ENCODE data around the gene STK17B. TPM values are rescaled to one million over a fixed set of nuclear protein-coding genes. Genes with fewer than 3 reads are reported as not detected.
A peak's percentile ranks its signal among the peaks of the same experiment; 100 is the strongest.

STK17B gene
- total and polyA plus RNA-seq, 2 of the 13 experiments (the other 11 are each of a cell fraction or from before 2014, with no cell fraction given): 1.6 to 4.5 TPM

DNA sequence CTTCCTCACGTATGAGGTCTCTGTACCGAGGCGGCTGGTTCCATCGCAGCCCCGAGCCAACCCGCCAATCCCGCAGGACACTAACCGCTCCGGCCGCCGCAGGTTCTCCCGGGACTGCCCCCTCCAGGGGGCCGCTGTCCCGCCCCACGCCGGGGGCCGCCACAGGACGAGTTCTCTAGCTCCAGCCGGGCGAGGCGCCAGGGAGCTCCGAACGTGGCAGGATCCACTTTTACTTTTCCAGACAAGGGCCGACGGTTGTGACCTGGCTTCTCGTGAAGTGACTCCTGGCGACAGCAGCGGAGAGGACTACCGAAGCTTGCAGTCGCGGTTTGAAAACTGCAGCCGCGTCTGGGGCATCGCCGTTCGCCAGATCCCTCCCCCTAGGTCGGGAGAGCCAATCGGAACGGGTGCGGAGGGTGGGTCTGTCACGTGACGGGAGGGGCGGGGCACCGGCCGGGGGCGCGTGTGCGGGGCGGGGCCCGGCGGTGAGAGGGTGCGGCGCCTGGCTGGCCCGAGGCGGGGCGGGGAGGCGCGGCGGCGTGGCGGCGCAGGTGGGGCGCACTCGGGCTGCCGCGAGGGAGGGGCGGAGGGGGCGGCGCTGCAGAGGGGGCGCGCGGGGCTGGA, at the start of gene STK17B (continued):
- TF ChIP-seq MAFF (IDR thresholded peaks at IDR 0.05; ENCODE audit: low read depth, low read length) (no peak), ZNF572 (CRISPR knock-in tag; IDR thresholded peaks at IDR 0.05) (0 out of 2 replicates have a peak, but pooled peaks have one; percentile 67), MIXL1 (CRISPR knock-in tag; IDR thresholded peaks at IDR 0.05) (no peak), ZNF652 (CRISPR knock-in tag; IDR thresholded peaks at IDR 0.05; ENCODE audit: borderline replicate concordance, low read depth) (no peak), ZNF616 (CRISPR knock-in tag; IDR thresholded peaks at IDR 0.05; ENCODE audit: low read depth) (no peak), SIX4 (CRISPR knock-in tag; IDR thresholded peaks at IDR 0.05) (no peak), SP1 (IDR thresholded peaks at IDR 0.05) (no peak), SP1 (CRISPR knock-in tag; IDR thresholded peaks at IDR 0.05) (peak; percentile 64), ZNF10 (CRISPR knock-in tag; IDR thresholded peaks at IDR 0.05; ENCODE audit: borderline replicate concordance, low read depth) (no peak), TGIF2 (CRISPR knock-in tag; IDR thresholded peaks at IDR 0.05) (no peak; the same call in 1 of the 2 replicates), ZNF678 (CRISPR knock-in tag; IDR thresholded peaks at IDR 0.05) (0 out of 2 replicates have a peak, but pooled peaks have one; percentile 86), ZNF264 (CRISPR knock-in tag; IDR thresholded peaks at IDR 0.05) (no peak), ARHGAP35 (CRISPR knock-in tag; IDR thresholded peaks at IDR 0.05; ENCODE audit: borderline replicate concordance) (no peak), ZSCAN22 (CRISPR knock-in tag; IDR thresholded peaks at IDR 0.05) (no peak), TP53 (CRISPR knock-in tag; conservative IDR thresholded peaks at IDR 0.05) (no peak)
- TF ChIP-seq, protein P1, sequence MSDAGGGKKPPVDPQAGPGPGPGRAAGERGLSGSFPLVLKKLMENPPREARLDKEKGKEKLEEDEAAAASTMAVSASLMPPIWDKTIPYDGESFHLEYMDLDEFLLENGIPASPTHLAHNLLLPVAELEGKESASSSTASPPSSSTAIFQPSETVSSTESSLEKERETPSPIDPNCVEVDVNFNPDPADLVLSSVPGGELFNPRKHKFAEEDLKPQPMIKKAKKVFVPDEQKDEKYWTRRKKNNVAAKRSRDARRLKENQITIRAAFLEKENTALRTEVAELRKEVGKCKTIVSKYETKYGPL (CRISPR knock-in tag; IDR thresholded peaks at IDR 0.05): 0 out of 2 replicates have a peak, but pooled peaks have one; percentile 55
- TF ChIP-seq, protein P2, sequence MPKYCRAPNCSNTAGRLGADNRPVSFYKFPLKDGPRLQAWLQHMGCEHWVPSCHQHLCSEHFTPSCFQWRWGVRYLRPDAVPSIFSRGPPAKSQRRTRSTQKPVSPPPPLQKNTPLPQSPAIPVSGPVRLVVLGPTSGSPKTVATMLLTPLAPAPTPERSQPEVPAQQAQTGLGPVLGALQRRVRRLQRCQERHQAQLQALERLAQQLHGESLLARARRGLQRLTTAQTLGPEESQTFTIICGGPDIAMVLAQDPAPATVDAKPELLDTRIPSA (CRISPR knock-in tag; IDR thresholded peaks at IDR 0.05; ENCODE audit: borderline replicate concordance): 0 out of 2 replicates have a peak, but pooled peaks have one; percentile 48
- TF ChIP-seq, protein P3, sequence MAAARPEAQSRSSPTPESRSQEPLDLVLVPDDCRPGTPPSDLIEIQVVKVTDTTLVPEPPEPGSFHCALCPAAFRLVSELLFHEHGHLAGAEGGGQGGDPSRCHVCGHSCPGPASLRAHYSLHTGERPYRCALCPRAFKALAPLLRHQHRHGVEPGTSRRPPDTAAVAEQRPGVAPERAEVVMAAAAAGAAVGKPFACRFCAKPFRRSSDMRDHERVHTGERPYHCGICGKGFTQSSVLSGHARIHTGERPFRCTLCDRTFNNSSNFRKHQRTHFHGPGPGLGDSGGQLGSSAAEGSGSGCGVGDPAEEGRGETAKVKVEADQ (CRISPR knock-in tag; IDR thresholded peaks at IDR 0.05; ENCODE audit: borderline replicate concordance): no peak; the same call in 1 of the 2 replicates
- TF ChIP-seq, protein P4, sequence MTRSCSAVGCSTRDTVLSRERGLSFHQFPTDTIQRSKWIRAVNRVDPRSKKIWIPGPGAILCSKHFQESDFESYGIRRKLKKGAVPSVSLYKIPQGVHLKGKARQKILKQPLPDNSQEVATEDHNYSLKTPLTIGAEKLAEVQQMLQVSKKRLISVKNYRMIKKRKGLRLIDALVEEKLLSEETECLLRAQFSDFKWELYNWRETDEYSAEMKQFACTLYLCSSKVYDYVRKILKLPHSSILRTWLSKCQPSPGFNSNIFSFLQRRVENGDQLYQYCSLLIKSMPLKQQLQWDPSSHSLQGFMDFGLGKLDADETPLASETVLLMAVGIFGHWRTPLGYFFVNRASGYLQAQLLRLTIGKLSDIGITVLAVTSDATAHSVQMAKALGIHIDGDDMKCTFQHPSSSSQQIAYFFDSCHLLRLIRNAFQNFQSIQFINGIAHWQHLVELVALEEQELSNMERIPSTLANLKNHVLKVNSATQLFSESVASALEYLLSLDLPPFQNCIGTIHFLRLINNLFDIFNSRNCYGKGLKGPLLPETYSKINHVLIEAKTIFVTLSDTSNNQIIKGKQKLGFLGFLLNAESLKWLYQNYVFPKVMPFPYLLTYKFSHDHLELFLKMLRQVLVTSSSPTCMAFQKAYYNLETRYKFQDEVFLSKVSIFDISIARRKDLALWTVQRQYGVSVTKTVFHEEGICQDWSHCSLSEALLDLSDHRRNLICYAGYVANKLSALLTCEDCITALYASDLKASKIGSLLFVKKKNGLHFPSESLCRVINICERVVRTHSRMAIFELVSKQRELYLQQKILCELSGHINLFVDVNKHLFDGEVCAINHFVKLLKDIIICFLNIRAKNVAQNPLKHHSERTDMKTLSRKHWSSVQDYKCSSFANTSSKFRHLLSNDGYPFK (CRISPR knock-in tag; IDR thresholded peaks at IDR 0.05; ENCODE audit: borderline replicate concordance): peak; percentile 47; the same call in 1 of the 2 replicates
- TF ChIP-seq, protein P5, sequence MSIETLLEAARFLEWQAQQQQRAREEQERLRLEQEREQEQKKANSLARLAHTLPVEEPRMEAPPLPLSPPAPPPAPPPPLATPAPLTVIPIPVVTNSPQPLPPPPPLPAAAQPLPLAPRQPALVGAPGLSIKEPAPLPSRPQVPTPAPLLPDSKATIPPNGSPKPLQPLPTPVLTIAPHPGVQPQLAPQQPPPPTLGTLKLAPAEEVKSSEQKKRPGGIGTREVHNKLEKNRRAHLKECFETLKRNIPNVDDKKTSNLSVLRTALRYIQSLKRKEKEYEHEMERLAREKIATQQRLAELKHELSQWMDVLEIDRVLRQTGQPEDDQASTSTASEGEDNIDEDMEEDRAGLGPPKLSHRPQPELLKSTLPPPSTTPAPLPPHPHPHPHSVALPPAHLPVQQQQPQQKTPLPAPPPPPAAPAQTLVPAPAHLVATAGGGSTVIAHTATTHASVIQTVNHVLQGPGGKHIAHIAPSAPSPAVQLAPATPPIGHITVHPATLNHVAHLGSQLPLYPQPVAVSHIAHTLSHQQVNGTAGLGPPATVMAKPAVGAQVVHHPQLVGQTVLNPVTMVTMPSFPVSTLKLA (IDR thresholded peaks at IDR 0.05): 0 out of 2 replicates have a peak, but pooled peaks have one; percentile 16
- TF ChIP-seq, protein P6, sequence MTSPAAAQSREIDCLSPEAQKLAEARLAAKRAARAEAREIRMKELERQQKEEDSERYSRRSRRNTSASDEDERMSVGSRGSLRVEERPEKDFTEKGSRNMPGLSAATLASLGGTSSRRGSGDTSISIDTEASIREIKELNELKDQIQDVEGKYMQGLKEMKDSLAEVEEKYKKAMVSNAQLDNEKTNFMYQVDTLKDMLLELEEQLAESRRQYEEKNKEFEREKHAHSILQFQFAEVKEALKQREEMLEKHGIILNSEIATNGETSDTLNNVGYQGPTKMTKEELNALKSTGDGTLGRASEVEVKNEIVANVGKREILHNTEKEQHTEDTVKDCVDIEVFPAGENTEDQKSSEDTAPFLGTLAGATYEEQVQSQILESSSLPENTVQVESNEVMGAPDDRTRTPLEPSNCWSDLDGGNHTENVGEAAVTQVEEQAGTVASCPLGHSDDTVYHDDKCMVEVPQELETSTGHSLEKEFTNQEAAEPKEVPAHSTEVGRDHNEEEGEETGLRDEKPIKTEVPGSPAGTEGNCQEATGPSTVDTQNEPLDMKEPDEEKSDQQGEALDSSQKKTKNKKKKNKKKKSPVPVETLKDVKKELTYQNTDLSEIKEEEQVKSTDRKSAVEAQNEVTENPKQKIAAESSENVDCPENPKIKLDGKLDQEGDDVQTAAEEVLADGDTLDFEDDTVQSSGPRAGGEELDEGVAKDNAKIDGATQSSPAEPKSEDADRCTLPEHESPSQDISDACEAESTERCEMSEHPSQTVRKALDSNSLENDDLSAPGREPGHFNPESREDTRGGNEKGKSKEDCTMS (CRISPR knock-in tag; conservative IDR thresholded peaks at IDR 0.05): no peak

Measured in HepG2 (cell line).